GM19193 (cell line): Measurements from ENCODE around the gene C3orf38.

Experiments
- POLR2A ChIP-seq: IDR thresholded peaks from 4 replicates; pipeline ENCODE4 v1.6.1; 2011; ENCODE audit not compliant: insufficient read depth, insufficient read length; ENCODE audit errors: extremely low read depth

C3orf38 gene

DNA sequence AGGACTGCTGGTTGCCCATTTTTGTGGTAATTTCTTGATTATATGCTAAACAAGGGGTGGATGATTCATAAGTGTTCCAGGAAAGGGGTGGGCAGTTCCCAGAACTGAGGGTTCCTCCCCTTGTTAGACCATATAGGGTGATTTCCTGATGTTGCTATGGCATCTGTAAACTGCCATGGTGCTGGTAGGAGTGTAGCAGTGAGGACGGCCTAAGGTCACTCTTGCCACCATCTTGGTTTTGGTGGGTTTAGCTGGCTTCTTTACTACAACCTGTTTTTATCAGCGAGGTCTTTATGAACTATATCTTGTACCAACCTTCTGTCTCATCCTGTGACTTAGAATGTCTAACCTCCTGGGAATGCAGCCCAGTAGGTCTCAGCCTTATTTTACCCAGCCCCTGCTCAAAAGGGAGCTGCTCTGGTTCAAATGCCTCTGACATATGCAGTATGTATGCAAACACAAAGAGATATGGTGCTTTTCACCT lies 46.2 kb downstream of the C3orf38 start:
- no peak for TF ChIP-seq POLR2A

DNA sequence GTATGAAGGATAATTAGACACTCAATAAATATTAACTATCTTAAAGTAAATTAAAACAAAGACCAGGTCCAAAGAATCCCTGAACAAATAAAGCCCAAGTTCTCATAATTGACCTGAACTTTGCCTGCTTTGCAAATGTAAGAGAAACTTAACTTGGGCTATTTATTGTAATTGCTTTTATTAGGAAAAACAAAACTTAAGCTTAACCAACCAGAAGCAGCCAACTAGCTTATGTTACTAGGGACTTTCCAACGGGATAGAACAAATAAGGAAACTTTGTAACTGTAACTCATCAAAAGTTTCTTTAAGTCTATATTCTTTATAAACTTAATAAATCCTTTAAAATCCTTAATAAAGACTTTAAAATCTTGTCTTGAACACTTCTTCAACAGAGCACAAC lies 48.4 kb downstream of the C3orf38 start:
- no peak for TF ChIP-seq POLR2A

DNA sequence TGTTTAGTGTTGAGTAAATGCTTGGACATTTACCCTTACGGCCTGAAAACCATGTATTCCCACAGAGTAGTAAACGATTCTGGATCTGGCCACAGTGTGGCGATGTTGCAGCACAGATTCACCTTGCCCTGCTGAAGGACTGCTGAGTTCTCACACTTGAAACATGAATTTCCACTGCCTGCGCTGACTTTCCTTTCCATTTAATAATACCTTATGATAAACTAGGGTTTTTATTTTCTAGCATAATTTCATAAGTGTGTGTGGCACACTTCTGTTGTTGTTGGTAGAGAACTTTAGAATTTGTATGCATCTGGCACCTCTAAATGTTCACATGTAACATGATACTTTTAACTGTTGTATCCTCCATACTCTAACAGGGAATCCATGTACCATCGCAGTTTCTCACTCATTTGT lies 53.9 kb downstream of the C3orf38 start:
- TF ChIP-seq POLR2A: no peak
